WI38 (cell line): ENCODE data around the gene PRAMEF9.
"Not testable (repeated sequence)": the region's sequence is repeated elsewhere in the genome, so short reads cannot be mapped to it uniquely, and the experiment has no call there.

Source experiments
- H3K4me3 ChIP-seq: 2 replicates; pipeline ENCODE4 v1.5.1; 2011; ENCODE audit warnings: low read depth, mild to moderate bottlenecking, control low read depth, low read length
- CTCF ChIP-seq: IDR thresholded peaks from 2 replicates; pipeline ENCODE4 v1.5.1; 2012; ENCODE audit warnings: low read depth, mild to moderate bottlenecking, control low read depth, low read length

Gene PRAMEF9

GRCh38 chr1:13171548-13171947 lies at the start of gene PRAMEF9:
TSS of gene PRAMEF9 (plus strand) at chr1:13171848. CDS start at chr1:13175281, 3,433 bp downstream.
- not testable (repeated sequence) for H3K4me3 ChIP-seq

GRCh38 chr1:13155909-13156308 lies 15.7 kb upstream of the PRAMEF9 start, which contains the start of gene PRAMEF26:
TSS of gene PRAMEF26 (minus strand) at chr1:13156009. CDS start at chr1:13153095, 2,914 bp downstream.
- H3K4me3 ChIP-seq = not testable (repeated sequence)

GRCh38 chr1:13165531-13165930 lies 6.1 kb upstream of the PRAMEF9 start, which contains the start of gene HNRNPCL4:
TSS of gene HNRNPCL4 (minus strand) at chr1:13165631. CDS start at chr1:13165467, 164 bp downstream.
- H3K4me3 ChIP-seq = not testable (repeated sequence)

GRCh38 chr1:13201309-13201708 lies 29.7 kb downstream of the PRAMEF9 start, which contains the start of gene PRAMEF13:
TSS of gene PRAMEF13 (minus strand) at chr1:13201409. CDS start at chr1:13199589, 1,820 bp downstream.
- H3K4me3 ChIP-seq = not testable (repeated sequence)

- H3K4me3 ChIP-seq = not testable (repeated sequence)
Observed at GRCh38 chr1:13208712-13209111, 37.1 kb downstream of the PRAMEF9 start.

- not testable (repeated sequence) for H3K4me3 ChIP-seq
Observed at GRCh38 chr1:13216619-13217018, 45.0 kb downstream of the PRAMEF9 start.

- H3K4me3 ChIP-seq = not testable (repeated sequence)
Observed at GRCh38 chr1:13219203-13219602, 47.6 kb downstream of the PRAMEF9 start.

GRCh38 chr1:13222788-13223187 lies 51.1 kb downstream of the PRAMEF9 start:
- not testable (repeated sequence) for H3K4me3 ChIP-seq

GRCh38 chr1:13224480-13225060 lies 52.9 kb downstream of the PRAMEF9 start:
- TF ChIP-seq CTCF = no peak
- H3K4me3 ChIP-seq = no peak overlapping the region

- H3K4me3 ChIP-seq = not testable (repeated sequence)
Observed at GRCh38 chr1:13225675-13226204, 54.1 kb downstream of the PRAMEF9 start, which contains the start of gene PRAMEF18. TSS of gene PRAMEF18 (minus strand) at chr1:13226154. CDS start at chr1:13226106, 48 bp downstream.

GRCh38 chr1:13227271-13228055 lies 55.8 kb downstream of the PRAMEF9 start:
- H3K4me3 ChIP-seq = not testable (repeated sequence)

- no peak overlapping the region for H3K4me3 ChIP-seq
- no peak for TF ChIP-seq CTCF
Observed at GRCh38 chr1:13228343-13228781, 56.7 kb downstream of the PRAMEF9 start.
